ENCODE data around the gene PSMG2.

- TF ChIP-seq CTCF (conservative IDR thresholded peaks at IDR 0.05 in 1 of 2, IDR thresholded peaks at IDR 0.05 in 1 of 2; ENCODE audit: extremely low read depth in 1 of 2, insufficient read depth in 1 of 2, low read depth in 1 of 2, low read length in 2 of 2) (no peak), EZH2 (IDR thresholded peaks at IDR 0.05; ENCODE audit: borderline replicate concordance, low read length) (no peak)
Measured at GRCh38 chr18:12766986-12767433, 64.2 kb downstream of the PSMG2 start.

Data from mammary epithelial cell (primary cell).